HEK293T (cell line): ENCODE measurements around the gene SOX6.

ENCODE experiments used
- ARNT ChIP-seq: fragments of 450-650 bp; IDR thresholded peaks from 2 replicates; pipeline ENCODE4 v1.6.1; 2017; ENCODE audit warnings: mild to moderate bottlenecking
- BHLHE40 ChIP-seq: fragments of 450-650 bp; IDR thresholded peaks from 2 replicates; pipeline ENCODE4 v1.6.1; 2016; ENCODE audit warnings: mild to moderate bottlenecking, moderate library complexity, borderline replicate concordance
- CTBP1 ChIP-seq: fragments of 450-650 bp; IDR thresholded peaks from 2 replicates; pipeline ENCODE4 v1.6.1; 2016; ENCODE audit warnings: borderline replicate concordance
- ELF4 ChIP-seq: fragments of 450-650 bp; IDR thresholded peaks from 2 replicates; pipeline ENCODE4 v1.6.1; 2017; ENCODE audit warnings: antibody characterized with exemption
- FOXA1 ChIP-seq: fragments of 450-650 bp; IDR thresholded peaks from 2 replicates; pipeline ENCODE4 v1.6.1; 2016; ENCODE audit warnings: mild to moderate bottlenecking
- FOXM1 ChIP-seq: fragments of 450-650 bp; IDR thresholded peaks from 2 replicates; pipeline ENCODE4 v1.6.1; 2017; ENCODE audit warnings: mild to moderate bottlenecking, borderline replicate concordance
- HDGF ChIP-seq: fragments of 450-650 bp; IDR thresholded peaks from 2 replicates; pipeline ENCODE4 v1.6.1; 2017; ENCODE audit warnings: antibody characterized with exemption, borderline replicate concordance
- L3MBTL2 ChIP-seq: fragments of 450-650 bp; conservative IDR thresholded peaks from 2 replicates; pipeline ENCODE4 v1.6.1; 2016; ENCODE audit warnings: mild to moderate bottlenecking
- SP1 ChIP-seq: fragments of 450-650 bp; IDR thresholded peaks from 2 replicates; pipeline ENCODE4 v1.6.1; 2017
- TARDBP ChIP-seq: fragments of 450-650 bp; IDR thresholded peaks from 2 replicates; pipeline ENCODE4 v1.6.1; 2016
- ZNF384 ChIP-seq: fragments of 450-650 bp; IDR thresholded peaks from 2 replicates; pipeline ENCODE4 v1.6.1; 2016
- TF ChIP-seq, protein P1 (sequence below): fragments of 450-650 bp; IDR thresholded peaks from 2 replicates; pipeline ENCODE4 v1.6.1; 2016

DNA sequence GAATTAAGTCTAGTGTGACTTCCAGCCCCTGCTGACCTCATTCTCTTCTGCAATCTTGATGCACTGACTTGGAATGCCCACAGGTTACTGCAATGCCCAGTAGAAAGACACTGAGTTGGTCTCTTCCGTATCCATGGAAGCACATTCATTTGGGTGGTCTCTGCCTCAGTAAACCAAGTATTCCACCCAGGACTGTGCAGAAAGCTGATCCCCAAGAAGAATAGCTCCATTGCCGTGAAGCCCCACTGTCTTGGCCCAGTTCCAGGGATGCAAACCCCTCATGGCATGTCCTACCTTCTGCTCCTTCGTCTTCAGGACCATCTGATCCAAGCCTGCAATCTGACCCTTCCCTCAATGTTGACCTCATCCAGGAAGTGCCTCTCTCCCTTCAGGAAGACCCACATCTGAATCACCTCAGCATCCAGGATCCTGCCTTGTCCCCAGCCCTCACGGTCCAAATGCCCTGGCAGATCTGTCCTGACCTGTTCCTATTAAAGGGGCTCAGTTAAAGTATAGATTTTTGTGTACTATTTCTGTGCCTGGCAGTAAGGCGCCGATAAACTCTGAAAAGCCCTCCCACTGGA, 425.8 kb downstream of the SOX6 start:
- TF ChIP-seq TARDBP (no peak), FOXM1 (no peak), SP1 (no peak), ZNF384 (no peak), ELF4 (no peak), BHLHE40 (no peak), HDGF (no peak), L3MBTL2 (no peak), ARNT (no peak), CTBP1 (no peak), FOXA1 (no peak)
- TF ChIP-seq, protein P1, sequence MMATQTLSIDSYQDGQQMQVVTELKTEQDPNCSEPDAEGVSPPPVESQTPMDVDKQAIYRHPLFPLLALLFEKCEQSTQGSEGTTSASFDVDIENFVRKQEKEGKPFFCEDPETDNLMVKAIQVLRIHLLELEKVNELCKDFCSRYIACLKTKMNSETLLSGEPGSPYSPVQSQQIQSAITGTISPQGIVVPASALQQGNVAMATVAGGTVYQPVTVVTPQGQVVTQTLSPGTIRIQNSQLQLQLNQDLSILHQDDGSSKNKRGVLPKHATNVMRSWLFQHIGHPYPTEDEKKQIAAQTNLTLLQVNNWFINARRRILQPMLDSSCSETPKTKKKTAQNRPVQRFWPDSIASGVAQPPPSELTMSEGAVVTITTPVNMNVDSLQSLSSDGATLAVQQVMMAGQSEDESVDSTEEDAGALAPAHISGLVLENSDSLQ = no peak
